ENCODE results near the gene PSG1.
"Not testable (repeated sequence)": the region's sequence is repeated elsewhere in the genome, so short reads cannot be mapped to it uniquely, and the experiment has no call there.

The PSG1 gene

GRCh38 chr19:42879613-42880012 lies at the start of gene PSG1:
Gene PSG1, minus strand, starts transcription at chr19:42879713. Its CDS starts 132 bp downstream, at chr19:42879581.
- DNase-seq, result no peak

- no peak for DNase-seq
Observed at GRCh38 chr19:42928896-42929295, 49.4 kb upstream of the PSG1 start.

GRCh38 chr19:42926781-42927180 lies 47.3 kb upstream of the PSG1 start:
- no peak for DNase-seq

GRCh38 chr19:42923106-42923505 lies 43.6 kb upstream of the PSG1 start:
- peak; percentile 21 for DNase-seq

- DNase-seq, result not testable (repeated sequence)
Observed at GRCh38 chr19:42920971-42921370, 41.5 kb upstream of the PSG1 start.

- DNase-seq, result no peak
Observed at GRCh38 chr19:42919757-42920079, 40.2 kb upstream of the PSG1 start.

GRCh38 chr19:42919070-42919756 lies 39.7 kb upstream of the PSG1 start:
- not testable (repeated sequence) for DNase-seq

- DNase-seq, result not testable (repeated sequence)
Observed at GRCh38 chr19:42918377-42919069, 39.0 kb upstream of the PSG1 start.

GRCh38 chr19:42917634-42918033 lies 38.1 kb upstream of the PSG1 start, which contains the start of gene PSG6:
Gene PSG6, minus strand, starts transcription at chr19:42917894. Its CDS starts 102 bp downstream, at chr19:42917792.
- DNase-seq, result not testable (repeated sequence)

GRCh38 chr19:42916931-42917330 lies 37.4 kb upstream of the PSG1 start:
- not testable (repeated sequence) for DNase-seq

- DNase-seq, result not testable (repeated sequence)
Observed at GRCh38 chr19:42913516-42913915, 34.0 kb upstream of the PSG1 start.

- not testable (repeated sequence) for DNase-seq
Observed at GRCh38 chr19:42912941-42913340, 33.4 kb upstream of the PSG1 start.

GRCh38 chr19:42911731-42912130 lies 32.2 kb upstream of the PSG1 start:
- not testable (repeated sequence) for DNase-seq

- DNase-seq, result not testable (repeated sequence)
Observed at GRCh38 chr19:42906162-42906561, 26.6 kb upstream of the PSG1 start.

GRCh38 chr19:42900561-42900960 lies 21.0 kb upstream of the PSG1 start:
- DNase-seq, result not testable (repeated sequence)

GRCh38 chr19:42899674-42900073 lies 20.2 kb upstream of the PSG1 start:
- not testable (repeated sequence) for DNase-seq

GRCh38 chr19:42899110-42899509 lies 19.6 kb upstream of the PSG1 start:
- not testable (repeated sequence) for DNase-seq

GRCh38 chr19:42898656-42899055 lies 19.1 kb upstream of the PSG1 start:
- DNase-seq, result not testable (repeated sequence)

GRCh38 chr19:42897729-42898128 lies 18.2 kb upstream of the PSG1 start:
- not testable (repeated sequence) for DNase-seq

GRCh38 chr19:42890446-42890845 lies 10.9 kb upstream of the PSG1 start:
- DNase-seq, result not testable (repeated sequence)

GRCh38 chr19:42887876-42888445 lies 8.4 kb upstream of the PSG1 start:
- not testable (repeated sequence) for DNase-seq

GRCh38 chr19:42882730-42883129 lies 3.2 kb upstream of the PSG1 start:
- DNase-seq, result not testable (repeated sequence)

- not testable (repeated sequence) for DNase-seq
Observed at GRCh38 chr19:42882010-42882409, 2.5 kb upstream of the PSG1 start.

- DNase-seq, result not testable (repeated sequence)
Observed at GRCh38 chr19:42881279-42881678, 1.8 kb upstream of the PSG1 start.

Data from NK-92 treated with Interleukin-12 subunit alpha and Interleukin-12 subunit beta, amount 100 ng/mL, for 24 hours (cell line).